CD14-positive monocyte (primary cell): ENCODE measurements around the gene ARHGDIA. TPM values are rescaled to one million over a fixed set of nuclear protein-coding genes. Genes with fewer than 3 reads are reported as not detected.

Source experiments
- DNase-seq, 3 donors: peaks; one replicate each; pipeline ENCODE4 v3.0.0-alpha.2; 2011 to 2022
- H2AFZ ChIP-seq: 2 replicates; pipeline ENCODE4 v1.6.0; 2012; ENCODE audit warnings: mild to moderate bottlenecking, low read depth, low read length, inconsistent platforms; ENCODE audit not compliant: insufficient read depth, poor library complexity, severe bottlenecking
- H3K27ac ChIP-seq, 2 donors: 1 replicate in 1 of 2; 2 replicates in 1 of 2; pipeline ENCODE4 v1.5.1; 2012 to 2013; ENCODE audit warnings: low read length in 2 of 2, control low read depth in 1 of 2, inconsistent platforms in 1 of 2, low read depth in 1 of 2, mild to moderate bottlenecking in 1 of 2
- H3K27me3 ChIP-seq, 2 donors: one replicate each; pipeline versions ENCODE4 v1.6.0 to v1.6.1; 2011 to 2013; ENCODE audit warnings: low read length in 2 of 2; ENCODE audit not compliant: control insufficient read depth in 2 of 2, insufficient read depth in 2 of 2
- H3K36me3 ChIP-seq, 2 donors: replicated peaks in 1 of 2; 1 replicate in 1 of 2; 2 replicates in 1 of 2; pipeline versions ENCODE4 v1.5.1 to v1.6.1; 2012 to 2013; ENCODE audit warnings: low read length in 2 of 2, control low read depth in 1 of 2, inconsistent platforms in 1 of 2, mild to moderate bottlenecking in 1 of 2; ENCODE audit not compliant: insufficient read depth in 2 of 2, control insufficient read depth in 1 of 2
- H3K4me1 ChIP-seq, 2 donors: 1 replicate in 1 of 2; 2 replicates in 1 of 2; pipeline versions ENCODE4 v1.5.1 to v1.6.1; 2012 to 2013; ENCODE audit warnings: low read length in 2 of 2, control low read depth in 1 of 2, inconsistent platforms in 1 of 2, mild to moderate bottlenecking in 1 of 2, moderate library complexity in 1 of 2; ENCODE audit not compliant: insufficient read depth in 2 of 2, control insufficient read depth in 1 of 2
- H3K4me2 ChIP-seq: replicated peaks from 2 replicates; pipeline ENCODE3; 2012; ENCODE audit warnings: low read length, moderate library complexity, mild to moderate bottlenecking; ENCODE audit not compliant: poor library complexity, severe bottlenecking; ENCODE audit errors: extremely low read depth
- H3K4me3 ChIP-seq, 3 experiments: fragments of 200-600 bp in 1 of 3; sonication (generic) in 1 of 3; replicated peaks in 1 of 3; 1 replicate in 2 of 3; 2 replicates in 1 of 3; pipeline ENCODE4 v1.5.1; 2011 to 2013; ENCODE audit warnings: low read length in 3 of 3, mild to moderate bottlenecking in 3 of 3, control low read depth in 2 of 3, low read depth in 2 of 3, inconsistent platforms in 1 of 3, moderate library complexity in 1 of 3
- H3K79me2 ChIP-seq: 2 replicates; pipeline ENCODE4 v1.6.0; 2012; ENCODE audit warnings: mild to moderate bottlenecking, control low read depth, inconsistent platforms, low read length, moderate library complexity; ENCODE audit not compliant: insufficient read depth
- H3K9ac ChIP-seq: 2 replicates; pipeline ENCODE4 v1.6.0; 2017; ENCODE audit warnings: low read length, mild to moderate bottlenecking; ENCODE audit not compliant: insufficient read depth, poor library complexity, severe bottlenecking
- H3K9me3 ChIP-seq, 2 donors: replicated peaks in 1 of 2; 1 replicate in 1 of 2; 2 replicates in 1 of 2; pipeline versions ENCODE4 v1.5.1 to v1.6.1; 2012 to 2013; ENCODE audit warnings: low read length in 2 of 2, control low read depth in 1 of 2; ENCODE audit not compliant: control insufficient read depth in 1 of 2, insufficient read depth in 1 of 2
- H4K20me1 ChIP-seq: 2 replicates; pipeline ENCODE4 v1.6.0; 2012; ENCODE audit warnings: mild to moderate bottlenecking, low read length, control low read depth, moderate library complexity; ENCODE audit not compliant: insufficient read depth
- H3K27ac Mint-ChIP-seq, 7 donors: one replicate each; pipeline ENCODE4 v1.8.0; 2020; ENCODE audit warnings: mild to moderate bottlenecking in 7 of 7, mixed read lengths in 7 of 7, moderate library complexity in 6 of 7, inconsistent platforms in 2 of 7
- H3K27me3 Mint-ChIP-seq, 3 donors: one replicate each; pipeline ENCODE4 v1.8.0; 2021 to 2022; ENCODE audit warnings: low read depth in 3 of 3, mild to moderate bottlenecking in 3 of 3, mixed read lengths in 3 of 3, moderate library complexity in 3 of 3, inconsistent platforms in 1 of 3
- H3K36me3 Mint-ChIP-seq, 2 donors: one replicate each; pipeline ENCODE4 v1.8.0; 2020; ENCODE audit warnings: mixed read lengths in 2 of 2, inconsistent platforms in 1 of 2, mild to moderate bottlenecking in 1 of 2
- H3K4me1 Mint-ChIP-seq: one replicate; pipeline ENCODE4 v1.8.0; 2020; ENCODE audit warnings: mild to moderate bottlenecking, mixed read lengths
- H3K4me3 Mint-ChIP-seq, 2 donors: one replicate each; pipeline ENCODE4 v1.8.0; 2020; ENCODE audit warnings: mild to moderate bottlenecking in 2 of 2, mixed read lengths in 2 of 2, moderate library complexity in 1 of 2
- H3K9me3 Mint-ChIP-seq, 7 donors: one replicate each; pipeline ENCODE4 v1.8.0; 2020 to 2022; ENCODE audit warnings: mixed read lengths in 7 of 7, mild to moderate bottlenecking in 6 of 7, moderate library complexity in 6 of 7, inconsistent platforms in 2 of 7
- WGBS: methylation state at CpG from one replicate; pipeline ENCODE4 v1.1.5; 2013; ENCODE audit warnings: missing lambda C conversion rate; ENCODE audit not compliant: insufficient coverage; 5-methylcytosine and 5-hydroxymethylcytosine counted together
- intact Hi-C, 2 donors: fragments of 100-400 bp; cut with micrococcal nuclease; formaldehyde crosslinking; loops; one replicate each; pipeline versions ENCODE4 v1.15.0 to v1.15.1; 2023
- polyA plus RNA-seq, 3 donors: library from polyadenylated mRNA; depleted of rRNA in 1 of 3; unstranded in 2 of 3; stranded (reverse) in 1 of 3; fragments of 300-500 nt in 2 of 3; fragments of >200 nt in 1 of 3; fragmentation: Illumina TruSeq in 2 of 3; gene quantifications; 1 replicate in 2 of 3; 2 replicates in 1 of 3; pipeline ENCODE4 v1.2.3, GENCODE V29; 2012 to 2021
- TF ChIP-seq, protein P1 (sequence below): fragments of 200-600 bp; IDR thresholded peaks from one replicate; pipeline ENCODE4 v1.8.0; 2022; ENCODE audit warnings: antibody characterized with exemption, mild to moderate bottlenecking

Gene ARHGDIA
- polyA plus RNA-seq, 3 donors: 86.3 to 477 (median 97.2) TPM

DNA sequence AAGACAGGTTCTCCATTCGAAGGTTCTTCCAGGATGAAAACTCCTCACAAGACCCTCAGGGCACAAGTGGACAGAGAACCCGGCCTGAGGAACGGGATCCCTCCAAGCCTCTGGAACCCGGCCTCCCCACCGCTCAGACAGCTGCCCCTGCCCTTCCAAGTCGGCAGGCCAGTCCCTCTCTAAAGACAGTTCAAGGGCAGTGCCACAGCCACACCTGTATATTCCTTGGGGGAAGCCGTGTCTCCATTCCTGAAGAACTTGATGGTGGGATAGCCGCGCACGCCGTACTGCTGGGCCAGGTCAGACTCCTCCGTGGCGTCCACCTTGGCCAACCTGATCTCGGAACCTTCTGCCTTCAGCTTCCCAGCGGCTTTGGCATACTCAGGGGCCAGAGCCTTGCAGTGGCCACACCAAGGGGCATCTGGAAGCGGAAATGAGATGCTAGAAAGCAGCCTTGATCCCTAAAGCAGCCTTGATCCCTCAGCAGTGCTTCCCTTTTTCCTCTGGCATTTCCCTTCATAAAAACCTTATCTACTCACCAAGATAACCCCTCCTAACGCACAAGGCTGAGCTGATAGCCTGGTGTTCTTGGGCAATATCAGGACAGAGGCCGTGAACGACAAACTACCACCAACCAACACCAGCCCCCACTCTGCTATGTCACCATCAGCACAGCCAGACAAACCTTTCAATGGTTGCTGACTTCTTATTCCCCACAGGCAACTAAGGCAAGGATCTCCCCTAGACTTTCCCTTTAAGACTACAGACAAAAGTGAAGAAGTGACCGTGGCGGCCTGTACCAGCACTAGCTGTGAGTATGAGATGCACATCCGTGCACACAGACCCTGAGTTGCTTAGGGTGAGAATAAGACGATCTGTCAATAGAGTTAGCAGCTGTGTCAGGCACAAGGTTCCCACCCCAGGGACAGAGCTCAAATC, 11.9 kb downstream of the ARHGDIA start:
- DNase-seq: peak in 1 of 3 donors; percentile 41
- H4K20me1 ChIP-seq: peaks cover 62% of the 10 kb centered on the region
- no peaks in the 10 kb centered on the region for H3K9me3 Mint-ChIP-seq
- peak overlapping the region; percentile 72 to 99 (median 92) for H3K4me3 ChIP-seq
- no peak overlapping the region for H2AFZ ChIP-seq
- peaks cover 0 to 4% (median 3%) of the 10 kb centered on the region in 3 donors for H3K27me3 Mint-ChIP-seq
- peak overlapping the region; percentile 94 for H3K4me3 Mint-ChIP-seq
- intact Hi-C loops: loop anchor here in 1 of 2 donors (2.0 to 5.0 kb wide), 2 partner anchors 20 to 37 kb away; no protein-coding TSS in a partner anchor
- no peaks in the 10 kb centered on the region for H3K9me3 ChIP-seq
- peaks cover 43% of the 10 kb centered on the region for H3K4me1 Mint-ChIP-seq
- WGBS: 64% methylated on average over 21 of the region's 23 CpGs
- peak overlapping the region; percentile 98 for H3K4me2 ChIP-seq
- H3K9ac ChIP-seq: peak overlapping the region; percentile 99
- H3K4me1 ChIP-seq: peaks cover 37 to 44% of the 10 kb centered on the region in 2 donors
- H3K27ac Mint-ChIP-seq: peak overlapping the region; percentile 85 to 97 (median 94)
- H3K36me3 ChIP-seq: peaks cover 31 to 51% of the 10 kb centered on the region in 2 donors
- peaks cover 91% of the 10 kb centered on the region for H3K79me2 ChIP-seq
- no peaks in the 10 kb centered on the region for H3K27me3 ChIP-seq
- H3K27ac ChIP-seq: peak overlapping the region; percentile 69 to 95
- TF ChIP-seq, protein P1, sequence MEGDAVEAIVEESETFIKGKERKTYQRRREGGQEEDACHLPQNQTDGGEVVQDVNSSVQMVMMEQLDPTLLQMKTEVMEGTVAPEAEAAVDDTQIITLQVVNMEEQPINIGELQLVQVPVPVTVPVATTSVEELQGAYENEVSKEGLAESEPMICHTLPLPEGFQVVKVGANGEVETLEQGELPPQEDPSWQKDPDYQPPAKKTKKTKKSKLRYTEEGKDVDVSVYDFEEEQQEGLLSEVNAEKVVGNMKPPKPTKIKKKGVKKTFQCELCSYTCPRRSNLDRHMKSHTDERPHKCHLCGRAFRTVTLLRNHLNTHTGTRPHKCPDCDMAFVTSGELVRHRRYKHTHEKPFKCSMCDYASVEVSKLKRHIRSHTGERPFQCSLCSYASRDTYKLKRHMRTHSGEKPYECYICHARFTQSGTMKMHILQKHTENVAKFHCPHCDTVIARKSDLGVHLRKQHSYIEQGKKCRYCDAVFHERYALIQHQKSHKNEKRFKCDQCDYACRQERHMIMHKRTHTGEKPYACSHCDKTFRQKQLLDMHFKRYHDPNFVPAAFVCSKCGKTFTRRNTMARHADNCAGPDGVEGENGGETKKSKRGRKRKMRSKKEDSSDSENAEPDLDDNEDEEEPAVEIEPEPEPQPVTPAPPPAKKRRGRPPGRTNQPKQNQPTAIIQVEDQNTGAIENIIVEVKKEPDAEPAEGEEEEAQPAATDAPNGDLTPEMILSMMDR: no peak
- peaks cover 40 to 59% of the 10 kb centered on the region in 2 donors for H3K36me3 Mint-ChIP-seq

DNA sequence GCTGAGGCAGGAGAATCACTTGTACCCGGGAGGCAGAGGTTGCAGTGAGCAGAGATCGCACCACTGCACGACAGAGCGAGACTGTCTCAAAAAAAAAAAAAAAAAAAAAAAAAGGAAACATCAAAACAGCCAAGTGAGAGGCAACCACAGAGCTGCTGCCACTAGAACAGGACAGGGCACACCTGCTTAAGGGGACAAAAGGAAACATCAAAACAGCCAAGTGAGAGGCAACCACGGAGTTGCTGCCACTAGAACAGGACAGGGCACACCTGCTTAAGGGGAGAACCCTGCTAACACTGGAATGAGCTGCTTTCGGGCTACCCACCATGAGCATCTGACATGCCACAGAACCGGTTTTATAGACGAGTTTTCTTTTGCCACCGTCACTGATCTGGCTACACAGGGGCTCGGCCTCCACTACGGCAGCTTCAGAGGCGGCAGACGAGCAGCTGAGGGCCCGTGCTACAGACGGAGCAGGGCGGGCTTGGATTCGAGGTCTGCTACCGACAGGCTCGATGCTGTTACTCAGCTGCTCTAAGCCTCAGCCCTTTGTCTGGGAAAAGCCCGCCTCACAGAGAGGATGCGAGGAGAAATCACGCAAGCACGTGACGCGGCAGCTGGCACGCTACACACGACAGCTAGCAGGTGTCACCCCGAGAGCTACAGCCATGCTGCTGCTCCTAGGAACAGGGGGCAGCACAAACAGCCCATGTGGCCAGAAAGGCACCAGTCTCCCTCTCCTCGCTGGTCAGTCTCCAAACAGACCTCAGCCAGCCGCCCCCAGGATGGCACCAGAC, 12.8 kb downstream of the ARHGDIA start:
- Mint-ChIP-seq H3K27ac (peak overlapping the region in 6 of 7 donors; percentile 15 to 97 (median 92)), H3K36me3 (peaks cover 45 to 64% of the 10 kb centered on the region in 2 donors), H3K9me3 (no peaks in the 10 kb centered on the region), H3K4me3 (peak overlapping the region; percentile 35 to 94), H3K27me3 (peaks cover 0 to 5% (median 4%) of the 10 kb centered on the region in 3 donors), H3K4me1 (peaks cover 42% of the 10 kb centered on the region)
- H3K4me3 ChIP-seq: peak overlapping the region in 1 of 3 experiments; percentile 99
- TF ChIP-seq, protein P1: no peak
- peaks cover 40 to 59% of the 10 kb centered on the region in 2 donors for H3K36me3 ChIP-seq
- WGBS: 86% methylated on average over 30 of the region's 30 CpGs
- intact Hi-C loops: loop anchor here in 1 of 2 donors (2.0 to 5.0 kb wide), 2 partner anchors 20 to 36 kb away; no protein-coding TSS in a partner anchor
- H4K20me1 ChIP-seq: peaks cover 67% of the 10 kb centered on the region
- H3K4me2 ChIP-seq: peak overlapping the region; percentile 98
- no peak for DNase-seq
- peaks cover 37 to 44% of the 10 kb centered on the region in 2 donors for H3K4me1 ChIP-seq
- no peaks in the 10 kb centered on the region for H3K9me3 ChIP-seq
- no peaks in the 10 kb centered on the region for H3K27me3 ChIP-seq
- peak overlapping the region; percentile 31 to 95 for H3K27ac ChIP-seq
- no peak overlapping the region for H2AFZ ChIP-seq
- H3K9ac ChIP-seq: peak overlapping the region; percentile 99
- peaks cover 91% of the 10 kb centered on the region for H3K79me2 ChIP-seq
